SIG-M5 (cell line): ENCODE measurements around the gene EPHB1.

ENCODE experiments used
- DNase-seq: peaks from one replicate; lab custom pipeline; 2025; lab: John Stamatoyannopoulos, UW

Gene EPHB1

GRCh38 chr3:135131290-135131689 lies 336.2 kb downstream of the EPHB1 start:
- no peak for DNase-seq

- DNase-seq, result no peak
Measured at GRCh38 chr3:135133905-135134683, 339.0 kb downstream of the EPHB1 start.

- DNase-seq, result no peak
Measured at GRCh38 chr3:135134684-135135075, 339.6 kb downstream of the EPHB1 start.

- DNase-seq, result no peak
Measured at GRCh38 chr3:135135445-135135844, 340.4 kb downstream of the EPHB1 start.

GRCh38 chr3:135136361-135137100 lies 341.5 kb downstream of the EPHB1 start:
- DNase-seq, result no peak

- DNase-seq, result no peak
Measured at GRCh38 chr3:135137296-135137695, 342.2 kb downstream of the EPHB1 start.

GRCh38 chr3:135138776-135139175 lies 343.7 kb downstream of the EPHB1 start:
- no peak for DNase-seq

- no peak for DNase-seq
Measured at GRCh38 chr3:135140591-135140990, 345.5 kb downstream of the EPHB1 start.

GRCh38 chr3:135141160-135141559 lies 346.1 kb downstream of the EPHB1 start:
- no peak for DNase-seq

GRCh38 chr3:135141672-135142071 lies 346.6 kb downstream of the EPHB1 start:
- DNase-seq, result no peak

GRCh38 chr3:135142530-135142929 lies 347.5 kb downstream of the EPHB1 start:
- no peak for DNase-seq

GRCh38 chr3:135143474-135143873 lies 348.4 kb downstream of the EPHB1 start:
- DNase-seq, result no peak

- no peak for DNase-seq
Measured at GRCh38 chr3:135145581-135145980, 350.5 kb downstream of the EPHB1 start.

- DNase-seq, result no peak
Measured at GRCh38 chr3:135147657-135148056, 352.6 kb downstream of the EPHB1 start.

- no peak for DNase-seq
Measured at GRCh38 chr3:135148398-135149020, 353.4 kb downstream of the EPHB1 start.

- no peak for DNase-seq
Measured at GRCh38 chr3:135149707-135150681, 354.9 kb downstream of the EPHB1 start.

GRCh38 chr3:135154186-135154585 lies 359.1 kb downstream of the EPHB1 start:
- DNase-seq, result no peak

- no peak for DNase-seq
Measured at GRCh38 chr3:135155228-135155627, 360.2 kb downstream of the EPHB1 start.

GRCh38 chr3:135155791-135156190 lies 360.7 kb downstream of the EPHB1 start:
- DNase-seq, result no peak

- DNase-seq, result no peak
Measured at GRCh38 chr3:135157045-135157740, 362.1 kb downstream of the EPHB1 start.

- no peak for DNase-seq
Measured at GRCh38 chr3:135158520-135158919, 363.5 kb downstream of the EPHB1 start.
